AG04450 (cell line): ENCODE results near the gene CSGALNACT2. TPM values are rescaled to one million over a fixed set of nuclear protein-coding genes. Genes with fewer than 3 reads are reported as not detected.

Experiments used
- CTCF ChIA-PET: fragments of 300-600, 350-600 bp; formaldehyde crosslinking; extraction: SDS; loops from one replicate; lab custom pipeline; 2022; ENCODE audit warnings: antibody characterized with exemption, inconsistent platforms; lab: Charles Lee
- POLR2A ChIA-PET: fragments of 350-600 bp; formaldehyde crosslinking; extraction: SDS; loops from one replicate; lab custom pipeline; 2021; ENCODE audit warnings: antibody characterized with exemption, inconsistent platforms; lab: Yijun Ruan, JAX
- DNase-seq: peaks from one replicate; pipeline ENCODE4 v3.0.0-alpha.2; 2011; ENCODE audit warnings: low read depth, low spot score
- H3K27ac ChIP-seq: one replicate; pipeline ENCODE4 v1.5.1; 2012; ENCODE audit warnings: low read depth, low read length, control low read depth
- H3K27me3 ChIP-seq: one replicate; pipeline ENCODE4 v1.6.0; 2012; ENCODE audit warnings: low read length; ENCODE audit not compliant: control insufficient read depth, insufficient read depth
- H3K4me3 ChIP-seq: 2 replicates; pipeline ENCODE4 v1.5.1; 2011; ENCODE audit warnings: mild to moderate bottlenecking, low read depth, low read length, control low read depth
- H3K9me3 ChIP-seq: 2 replicates; pipeline ENCODE4 v1.5.1; 2012; ENCODE audit warnings: low read length; ENCODE audit not compliant: control insufficient read depth, insufficient read depth
- polyA minus RNA-seq: library from RNA; depleted of rRNA, polyadenylated mRNA; stranded (reverse); fragments of >200 nt; gene quantifications from 2 replicates; pipeline ENCODE4 v1.2.3, GENCODE V29; 2011; rRNA and poly(A)+ RNA removed
- polyA plus RNA-seq: library from polyadenylated mRNA; depleted of rRNA; stranded (reverse); fragments of >200 nt; gene quantifications from 2 replicates; pipeline ENCODE4 v1.2.3, GENCODE V29; 2011; rRNA removed
- TF ChIP-seq, protein P1 (sequence below): IDR thresholded peaks from 2 replicates; pipeline ENCODE4 v1.5.1; 2011; ENCODE audit warnings: low read depth, low read length, control low read depth, inconsistent platforms

The CSGALNACT2 gene
- polyA plus RNA-seq (16.5 and 23.0 TPM in 2 replicates), polyA minus RNA-seq (9.4 and 13.5 TPM in 2 replicates)

- POLR2A ChIA-PET = interaction anchor here (0.6 to 1.9 kb wide), 3 partner anchors 9 to 355 kb away, joined by 3 to 12 read pairs (median 9); no protein-coding TSS in a partner anchor
- H3K27me3 ChIP-seq = peaks cover 4% of the 10 kb centered on the region
- H3K4me3 ChIP-seq = peak within 1 kb of the TSS; percentile 79
- peak; percentile 46 for DNase-seq
- peak within 1 kb of the TSS; percentile 92 for H3K27ac ChIP-seq
- TF ChIP-seq, protein P1, sequence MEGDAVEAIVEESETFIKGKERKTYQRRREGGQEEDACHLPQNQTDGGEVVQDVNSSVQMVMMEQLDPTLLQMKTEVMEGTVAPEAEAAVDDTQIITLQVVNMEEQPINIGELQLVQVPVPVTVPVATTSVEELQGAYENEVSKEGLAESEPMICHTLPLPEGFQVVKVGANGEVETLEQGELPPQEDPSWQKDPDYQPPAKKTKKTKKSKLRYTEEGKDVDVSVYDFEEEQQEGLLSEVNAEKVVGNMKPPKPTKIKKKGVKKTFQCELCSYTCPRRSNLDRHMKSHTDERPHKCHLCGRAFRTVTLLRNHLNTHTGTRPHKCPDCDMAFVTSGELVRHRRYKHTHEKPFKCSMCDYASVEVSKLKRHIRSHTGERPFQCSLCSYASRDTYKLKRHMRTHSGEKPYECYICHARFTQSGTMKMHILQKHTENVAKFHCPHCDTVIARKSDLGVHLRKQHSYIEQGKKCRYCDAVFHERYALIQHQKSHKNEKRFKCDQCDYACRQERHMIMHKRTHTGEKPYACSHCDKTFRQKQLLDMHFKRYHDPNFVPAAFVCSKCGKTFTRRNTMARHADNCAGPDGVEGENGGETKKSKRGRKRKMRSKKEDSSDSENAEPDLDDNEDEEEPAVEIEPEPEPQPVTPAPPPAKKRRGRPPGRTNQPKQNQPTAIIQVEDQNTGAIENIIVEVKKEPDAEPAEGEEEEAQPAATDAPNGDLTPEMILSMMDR = no peak
- H3K9me3 ChIP-seq = no peaks in the 10 kb centered on the region; the same call in 1 of the 2 replicates
- CTCF ChIA-PET = interaction anchor here (0.6 kb wide), 1 partner anchor 10 kb away, joined by 7 read pairs; no protein-coding TSS in a partner anchor
Observed at GRCh38 chr10:43138021-43138756, at the start of gene CSGALNACT2. Gene CSGALNACT2, plus strand, starts transcription at chr10:43138445. Its CDS starts 16,705 bp downstream, at chr10:43155150.

DNA sequence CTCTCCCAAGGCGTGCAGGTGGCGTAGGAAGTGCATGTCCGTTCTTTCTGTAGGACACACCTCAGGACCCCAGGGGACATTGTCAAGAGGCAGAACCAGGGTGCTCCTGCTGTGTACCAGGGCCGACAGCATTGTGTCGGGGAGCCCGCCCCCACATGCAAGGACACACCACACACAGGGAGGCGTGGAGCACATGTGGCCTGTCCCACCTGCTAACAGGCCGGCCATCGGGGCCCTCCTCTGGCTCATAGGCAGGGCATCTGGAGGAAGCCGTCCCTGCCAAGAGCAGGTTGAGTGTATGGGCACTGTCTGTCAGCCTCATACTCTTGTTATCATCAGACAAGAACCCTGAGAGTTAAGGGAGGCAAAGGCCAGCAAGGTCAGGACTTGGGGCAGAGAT lies 48.7 kb upstream of the CSGALNACT2 start:
- TF ChIP-seq, protein P1 = no peak
- Histone ChIP-seq H3K9me3 (no peaks in the 10 kb centered on the region), H3K27ac (no peak overlapping the region), H3K4me3 (no peak overlapping the region), H3K27me3 (peaks cover 9% of the 10 kb centered on the region)
- ChIA-PET POLR2A (no interaction called here), CTCF (no interaction called here)
- DNase-seq = no peak

DNA sequence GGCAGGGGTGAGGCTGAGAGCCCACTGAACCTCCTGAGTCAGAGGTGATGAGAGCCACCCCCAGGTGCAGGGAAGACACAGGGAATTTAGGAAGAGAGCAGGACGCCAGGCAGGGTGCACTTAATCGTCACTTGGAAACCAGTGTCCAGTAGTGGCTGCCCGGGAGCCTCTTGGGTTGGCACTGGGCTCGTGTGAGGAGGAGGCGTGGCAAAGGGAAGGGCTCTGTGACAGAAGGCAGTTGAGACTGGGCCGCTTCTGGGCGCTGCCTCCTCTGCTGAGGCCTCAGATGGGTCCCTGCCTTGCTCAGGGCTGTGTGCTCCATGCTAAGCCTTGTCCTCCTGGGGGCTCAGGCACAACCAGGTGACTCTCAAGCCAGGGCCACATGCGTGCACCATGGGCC lies 48.1 kb upstream of the CSGALNACT2 start:
- CTCF ChIA-PET = no interaction called here
- peaks cover 12% of the 10 kb centered on the region for H3K27me3 ChIP-seq
- TF ChIP-seq, protein P1 = no peak
- H3K4me3 ChIP-seq = no peak overlapping the region
- no peak for DNase-seq
- POLR2A ChIA-PET = no interaction called here
- H3K27ac ChIP-seq = no peak overlapping the region
- no peaks in the 10 kb centered on the region for H3K9me3 ChIP-seq

GRCh38 chr10:43090664-43091063 lies 47.6 kb upstream of the CSGALNACT2 start:
- ChIA-PET CTCF (no interaction called here), POLR2A (no interaction called here)
- TF ChIP-seq, protein P1 = no peak
- DNase-seq = no peak
- peaks cover 12% of the 10 kb centered on the region for H3K27me3 ChIP-seq
- H3K4me3 ChIP-seq = no peak overlapping the region
- H3K9me3 ChIP-seq = no peaks in the 10 kb centered on the region
- H3K27ac ChIP-seq = no peak overlapping the region

DNA sequence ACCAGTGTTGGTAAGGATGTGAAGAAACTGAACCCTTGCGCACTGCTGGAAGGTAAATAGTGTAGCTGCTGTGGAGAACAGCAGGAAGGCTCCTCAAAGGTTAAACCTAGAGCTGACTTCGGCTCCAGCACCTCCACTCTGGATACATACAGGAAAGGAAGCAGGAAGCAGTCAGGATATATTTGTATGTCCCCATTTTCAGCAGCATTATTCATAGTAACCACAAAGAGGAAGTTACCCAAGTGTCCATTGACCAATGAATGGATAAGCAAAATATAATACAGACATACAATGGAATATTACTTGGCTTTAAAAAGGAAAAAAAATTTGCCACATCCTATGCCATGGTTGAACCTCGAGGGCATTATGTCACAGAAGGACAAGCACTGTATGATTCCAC lies 46.4 kb upstream of the CSGALNACT2 start:
- TF ChIP-seq, protein P1 = no peak
- no peak overlapping the region for H3K27ac ChIP-seq
- ChIA-PET POLR2A (no interaction called here), CTCF (no interaction called here)
- no peak overlapping the region for H3K4me3 ChIP-seq
- no peaks in the 10 kb centered on the region for H3K9me3 ChIP-seq
- H3K27me3 ChIP-seq = peaks cover 21% of the 10 kb centered on the region
- DNase-seq = no peak
